Erythroblast (primary cell): Measurements from ENCODE around the gene SIPA1L3.

Experiments
- GATA1 ChIP-seq: IDR thresholded peaks from 2 replicates; pipeline ENCODE4 v1.6.1; 2011; ENCODE audit warnings: low read depth, mild to moderate bottlenecking, control low read depth, low read length, moderate library complexity
- POLR2A ChIP-seq: IDR thresholded peaks from 2 replicates; pipeline ENCODE4 v1.6.1; 2011; ENCODE audit warnings: mild to moderate bottlenecking, low read length

GRCh38 chr19:37886571-37886970, 20.4 kb upstream of the SIPA1L3 start:
- TF ChIP-seq POLR2A: no peak
- no peak for TF ChIP-seq GATA1
